Naive B cell (primary cell): ENCODE data around the gene POLE3. TPM values are rescaled to one million over a fixed set of nuclear protein-coding genes. Genes with fewer than 3 reads are reported as not detected.
"Not testable (repeated sequence)": the region's sequence is repeated elsewhere in the genome, so short reads cannot be mapped to it uniquely, and the experiment has no call there.

Source experiments
- ATAC-seq, 2 donors: fragments of 150-1000 bp; cut with Tn5 transposase; 2 replicates each; pipeline ENCODE4 v1.10.0; 2021; ENCODE audit warnings: low read depth in 2 of 2, mild to moderate bottlenecking in 2 of 2, moderate library complexity in 2 of 2
- DNase-seq: peaks from one replicate; pipeline ENCODE4 v3.0.0; 2022
- H3K27ac Mint-ChIP-seq, 6 donors: one replicate each; pipeline ENCODE4 v1.8.0; 2020 to 2022; ENCODE audit warnings: mild to moderate bottlenecking in 6 of 6, mixed read lengths in 6 of 6, moderate library complexity in 5 of 6, inconsistent platforms in 2 of 6
- H3K27me3 Mint-ChIP-seq, 3 donors: one replicate each; pipeline ENCODE4 v1.8.0; 2021 to 2022; ENCODE audit warnings: mixed read lengths in 3 of 3, mild to moderate bottlenecking in 1 of 3
- H3K36me3 Mint-ChIP-seq, 2 donors: one replicate each; pipeline ENCODE4 v1.8.0; 2020 to 2022; ENCODE audit warnings: mixed read lengths in 2 of 2, inconsistent platforms in 1 of 2, mild to moderate bottlenecking in 1 of 2
- H3K4me1 Mint-ChIP-seq, 3 donors: one replicate each; pipeline ENCODE4 v1.8.0; 2020 to 2022; ENCODE audit warnings: mixed read lengths in 3 of 3, inconsistent platforms in 1 of 3, mild to moderate bottlenecking in 1 of 3, moderate library complexity in 1 of 3
- H3K4me3 Mint-ChIP-seq, 8 donors: one replicate each; pipeline ENCODE4 v1.8.0; 2020 to 2022; ENCODE audit warnings: mild to moderate bottlenecking in 8 of 8, mixed read lengths in 8 of 8, moderate library complexity in 8 of 8, inconsistent platforms in 2 of 8
- H3K9me3 Mint-ChIP-seq, 7 donors: one replicate each; pipeline ENCODE4 v1.8.0; 2020 to 2022; ENCODE audit warnings: mixed read lengths in 7 of 7, mild to moderate bottlenecking in 5 of 7, inconsistent platforms in 2 of 7, moderate library complexity in 1 of 7
- polyA plus RNA-seq, 6 donors: library from polyadenylated mRNA; unstranded; fragments of 300-500 nt; fragmentation: Illumina TruSeq; gene quantifications; one replicate each; pipeline ENCODE4 v1.2.3, GENCODE V29; 2021; ENCODE audit warnings: low read depth in 6 of 6

POLE3 gene
- polyA plus RNA-seq, 6 donors from 2014 or later: 112 to 213 (median 140) TPM

- Mint-ChIP-seq H3K36me3 (no peaks in the 10 kb centered on the region), H3K4me3 (no peak overlapping the region), H3K9me3 (no peaks in the 10 kb centered on the region), H3K27ac (peak overlapping the region in 1 of 6 donors; percentile 45), H3K27me3 (peaks cover 13 to 20% (median 13%) of the 10 kb centered on the region in 3 donors), H3K4me1 (no peaks in the 10 kb centered on the region)
- no peak for ATAC-seq
- no peak for DNase-seq
Measured at GRCh38 chr9:113426701-113427100, 16.2 kb upstream of the POLE3 start.

- no peaks in the 10 kb centered on the region for H3K4me1 Mint-ChIP-seq
Measured at GRCh38 chr9:113425072-113425471, 14.6 kb upstream of the POLE3 start.

GRCh38 chr9:113421726-113422125 is 11.3 kb upstream of the POLE3 start:
- H3K4me3 Mint-ChIP-seq: no peak overlapping the region
- no peak overlapping the region for H3K27ac Mint-ChIP-seq
- peaks cover 13 to 18% (median 13%) of the 10 kb centered on the region in 3 donors for H3K27me3 Mint-ChIP-seq

More at GRCh38 chr9:113425072-113425471, 14.6 kb upstream of the POLE3 start:
- H3K27me3 Mint-ChIP-seq: peaks cover 13 to 20% (median 13%) of the 10 kb centered on the region in 3 donors
- ATAC-seq (no peak), DNase-seq (no peak)
- H3K27ac Mint-ChIP-seq: peak overlapping the region in 2 of 6 donors; percentile 7 to 86
- no peaks in the 10 kb centered on the region for H3K9me3 Mint-ChIP-seq
- no peak overlapping the region for H3K4me3 Mint-ChIP-seq
- no peaks in the 10 kb centered on the region for H3K36me3 Mint-ChIP-seq

GRCh38 chr9:113417370-113417769 is 6.9 kb upstream of the POLE3 start:
- Mint-ChIP-seq H3K9me3 (no peaks in the 10 kb centered on the region), H3K36me3 (no peaks in the 10 kb centered on the region), H3K27me3 (peaks cover 0 to 3% (median 0%) of the 10 kb centered on the region in 3 donors), H3K4me1 (peaks cover 0 to 4% (median 0%) of the 10 kb centered on the region in 3 donors), H3K27ac (no peak overlapping the region), H3K4me3 (no peak overlapping the region)
- ATAC-seq: no peak
- DNase-seq: no peak

More at GRCh38 chr9:113421726-113422125, 11.3 kb upstream of the POLE3 start:
- Mint-ChIP-seq H3K9me3 (no peaks in the 10 kb centered on the region), H3K36me3 (no peaks in the 10 kb centered on the region), H3K4me1 (peaks cover 0 to 4% (median 0%) of the 10 kb centered on the region in 3 donors)
- ATAC-seq (no peak), DNase-seq (no peak)

- no peaks in the 10 kb centered on the region for H3K27me3 Mint-ChIP-seq
Measured at GRCh38 chr9:113416149-113416721, 5.8 kb upstream of the POLE3 start.

GRCh38 chr9:113409883-113410206 is 630 bp downstream of the POLE3 start:
- Mint-ChIP-seq H3K27ac (peak overlapping the region; percentile 97 to 100 (median 99)), H3K27me3 (no peaks in the 10 kb centered on the region), H3K4me3 (peak overlapping the region; percentile 93 to 100 (median 98)), H3K9me3 (no peaks in the 10 kb centered on the region), H3K4me1 (peaks cover 27 to 46% (median 29%) of the 10 kb centered on the region in 3 donors), H3K36me3 (peaks cover 5 to 23% of the 10 kb centered on the region in 2 donors)
- ATAC-seq (no peak), DNase-seq (no peak)

More at GRCh38 chr9:113416149-113416721, 5.8 kb upstream of the POLE3 start:
- Mint-ChIP-seq H3K9me3 (no peaks in the 10 kb centered on the region), H3K27ac (no peak overlapping the region), H3K4me1 (peaks cover 0 to 6% (median 4%) of the 10 kb centered on the region in 3 donors), H3K36me3 (no peaks in the 10 kb centered on the region), H3K4me3 (no peak overlapping the region)
- peak; percentile 47 for DNase-seq
- peak; percentile 99 to 100 for ATAC-seq

- DNase-seq (no peak), ATAC-seq (no peak)
- Mint-ChIP-seq H3K36me3 (peaks cover 5 to 23% of the 10 kb centered on the region in 2 donors), H3K4me3 (peak overlapping the region; percentile 93 to 100 (median 98)), H3K4me1 (peaks cover 27 to 46% (median 32%) of the 10 kb centered on the region in 3 donors), H3K9me3 (no peaks in the 10 kb centered on the region), H3K27me3 (no peaks in the 10 kb centered on the region), H3K27ac (peak overlapping the region; percentile 33 to 100 (median 98))
Measured at GRCh38 chr9:113409481-113409880, 994 bp downstream of the POLE3 start.

- Mint-ChIP-seq H3K4me3 (peak overlapping the region in 6 of 8 donors; percentile 8 to 93 (median 80)), H3K36me3 (peaks cover 5 to 23% of the 10 kb centered on the region in 2 donors), H3K27ac (peak overlapping the region; percentile 47 to 97 (median 88)), H3K4me1 (peaks cover 28 to 47% (median 32%) of the 10 kb centered on the region in 3 donors)
- ATAC-seq: peak in 1 of 2 donors; percentile 7
- not testable (repeated sequence) for H3K27me3 Mint-ChIP-seq, H3K9me3 Mint-ChIP-seq
- DNase-seq: peak; percentile 49
Measured at GRCh38 chr9:113406873-113407511, 3.5 kb downstream of the POLE3 start.

- peaks cover 5 to 23% of the 10 kb centered on the region in 2 donors for H3K36me3 Mint-ChIP-seq
- not testable (repeated sequence) for DNase-seq, H3K9me3 Mint-ChIP-seq, H3K27me3 Mint-ChIP-seq, H3K4me3 Mint-ChIP-seq, ATAC-seq
- H3K4me1 Mint-ChIP-seq: peaks cover 34 to 48% (median 36%) of the 10 kb centered on the region in 3 donors
- peak overlapping the region in 5 of 6 donors; percentile 47 to 97 (median 89) for H3K27ac Mint-ChIP-seq
Measured at GRCh38 chr9:113406353-113406752, 4.1 kb downstream of the POLE3 start.

- H3K27ac Mint-ChIP-seq: peak overlapping the region in 1 of 6 donors; percentile 33
- H3K9me3 Mint-ChIP-seq: no peaks in the 10 kb centered on the region
- no peak overlapping the region for H3K4me3 Mint-ChIP-seq
- H3K4me1 Mint-ChIP-seq: peaks cover 28 to 44% (median 35%) of the 10 kb centered on the region in 3 donors
- ATAC-seq: no peak
- H3K27me3 Mint-ChIP-seq: no peaks in the 10 kb centered on the region
- peaks cover 5 to 18% of the 10 kb centered on the region in 2 donors for H3K36me3 Mint-ChIP-seq
- no peak for DNase-seq
Measured at GRCh38 chr9:113403646-113404045, 6.8 kb downstream of the POLE3 start.

- Mint-ChIP-seq H3K4me3 (peak within 1 kb of the TSS; percentile 89 to 98 (median 96)), H3K36me3 (no peaks in the 10 kb centered on the region), H3K4me1 (peaks cover 17 to 33% (median 30%) of the 10 kb centered on the region in 3 donors), H3K27me3 (no peaks in the 10 kb centered on the region), H3K27ac (peak within 1 kb of the TSS in 5 of 6 donors; percentile 60 to 95 (median 90)), H3K9me3 (no peaks in the 10 kb centered on the region)
- ATAC-seq: peak; percentile 97 to 98
- peak; percentile 100 for DNase-seq
Measured at GRCh38 chr9:113401027-113401792, 9.3 kb downstream of the POLE3 start, which contains the start of gene ALAD. Gene ALAD (minus strand): TSS chr9:113401284. CDS start chr9:113393559, 7,725 bp downstream.

GRCh38 chr9:113399646-113400200 is 10.8 kb downstream of the POLE3 start:
- H3K9me3 Mint-ChIP-seq: no peaks in the 10 kb centered on the region
- peaks cover 20 to 36% (median 33%) of the 10 kb centered on the region in 3 donors for H3K4me1 Mint-ChIP-seq
- peak overlapping the region in 2 of 6 donors; percentile 26 to 35 for H3K27ac Mint-ChIP-seq
- DNase-seq (no peak), ATAC-seq (no peak)
- H3K36me3 Mint-ChIP-seq: no peaks in the 10 kb centered on the region
- H3K4me3 Mint-ChIP-seq: peak overlapping the region; percentile 77 to 98 (median 96)
- H3K27me3 Mint-ChIP-seq: no peaks in the 10 kb centered on the region

- Mint-ChIP-seq H3K4me1 (peaks cover 19 to 36% (median 33%) of the 10 kb centered on the region in 3 donors), H3K27me3 (no peaks in the 10 kb centered on the region), H3K9me3 (no peaks in the 10 kb centered on the region), H3K4me3 (peak overlapping the region in 7 of 8 donors; percentile 64 to 97 (median 94)), H3K36me3 (no peaks in the 10 kb centered on the region), H3K27ac (no peak overlapping the region)
- no peak for ATAC-seq
- DNase-seq: no peak
Measured at GRCh38 chr9:113398796-113399195, 11.7 kb downstream of the POLE3 start.
